Stimulated activated naive CD8-positive, alpha-beta T cell treated with anti-CD3 and anti-CD28 coated beads, Interleukin-15, Interleukin-2, amounts not matched to agents 100 ng/mL and 50 ng/mL, for 24 hours (primary cell): ENCODE data around the gene DSCAML1.

Source experiments
- H3K27ac Mint-ChIP-seq: one replicate; pipeline ENCODE4 v1.8.0; 2021; ENCODE audit warnings: mild to moderate bottlenecking, mixed read lengths
- H3K27me3 Mint-ChIP-seq: one replicate; pipeline ENCODE4 v1.8.0; 2021; ENCODE audit warnings: mixed read lengths
- H3K36me3 Mint-ChIP-seq: one replicate; pipeline ENCODE4 v1.8.0; 2021; ENCODE audit warnings: low read depth, mixed read lengths
- H3K4me1 Mint-ChIP-seq: one replicate; pipeline ENCODE4 v1.8.0; 2021; ENCODE audit warnings: low read depth, mixed read lengths
- H3K4me3 Mint-ChIP-seq: one replicate; pipeline ENCODE4 v1.8.0; 2021; ENCODE audit warnings: mild to moderate bottlenecking, mixed read lengths
- H3K9me3 Mint-ChIP-seq: one replicate; pipeline ENCODE4 v1.8.0; 2021; ENCODE audit warnings: mixed read lengths

DSCAML1 gene

GRCh38 chr11:117586392-117586791, 210.6 kb downstream of the DSCAML1 start:
- no peaks in the 10 kb centered on the region for H3K9me3 Mint-ChIP-seq
- no peak overlapping the region for H3K27ac Mint-ChIP-seq
- H3K4me1 Mint-ChIP-seq = no peaks in the 10 kb centered on the region
- H3K27me3 Mint-ChIP-seq = no peaks in the 10 kb centered on the region
- H3K4me3 Mint-ChIP-seq = no peak overlapping the region
- no peaks in the 10 kb centered on the region for H3K36me3 Mint-ChIP-seq

GRCh38 chr11:117585631-117586030, 211.4 kb downstream of the DSCAML1 start:
- Mint-ChIP-seq H3K27me3 (no peaks in the 10 kb centered on the region), H3K4me3 (no peak overlapping the region), H3K9me3 (no peaks in the 10 kb centered on the region), H3K36me3 (no peaks in the 10 kb centered on the region), H3K4me1 (no peaks in the 10 kb centered on the region), H3K27ac (no peak overlapping the region)

- Mint-ChIP-seq H3K4me3 (no peak overlapping the region), H3K36me3 (no peaks in the 10 kb centered on the region), H3K27ac (no peak overlapping the region), H3K27me3 (no peaks in the 10 kb centered on the region), H3K4me1 (no peaks in the 10 kb centered on the region), H3K9me3 (no peaks in the 10 kb centered on the region)
These were observed 212.8 kb downstream of the DSCAML1 start for GRCh38 chr11:117584056-117584830.

GRCh38 chr11:117583063-117583801, 213.8 kb downstream of the DSCAML1 start:
- Mint-ChIP-seq H3K4me3 (no peak overlapping the region), H3K9me3 (no peaks in the 10 kb centered on the region), H3K4me1 (no peaks in the 10 kb centered on the region), H3K27ac (no peak overlapping the region), H3K36me3 (no peaks in the 10 kb centered on the region), H3K27me3 (no peaks in the 10 kb centered on the region)

- Mint-ChIP-seq H3K27ac (no peak overlapping the region), H3K27me3 (no peaks in the 10 kb centered on the region), H3K9me3 (no peaks in the 10 kb centered on the region), H3K4me3 (no peak overlapping the region), H3K36me3 (no peaks in the 10 kb centered on the region), H3K4me1 (no peaks in the 10 kb centered on the region)
These were observed 214.6 kb downstream of the DSCAML1 start for GRCh38 chr11:117582433-117582832.

- no peaks in the 10 kb centered on the region for H3K9me3 Mint-ChIP-seq
- H3K27me3 Mint-ChIP-seq = no peaks in the 10 kb centered on the region
- H3K27ac Mint-ChIP-seq = no peak overlapping the region
- no peaks in the 10 kb centered on the region for H3K4me1 Mint-ChIP-seq
- no peaks in the 10 kb centered on the region for H3K36me3 Mint-ChIP-seq
- H3K4me3 Mint-ChIP-seq = no peak overlapping the region
These were observed 216.2 kb downstream of the DSCAML1 start for GRCh38 chr11:117580866-117581265.

- no peak overlapping the region for H3K4me3 Mint-ChIP-seq
- no peak overlapping the region for H3K27ac Mint-ChIP-seq
- H3K36me3 Mint-ChIP-seq = no peaks in the 10 kb centered on the region
- H3K4me1 Mint-ChIP-seq = no peaks in the 10 kb centered on the region
- H3K9me3 Mint-ChIP-seq = no peaks in the 10 kb centered on the region
- H3K27me3 Mint-ChIP-seq = no peaks in the 10 kb centered on the region
These were observed 217.9 kb downstream of the DSCAML1 start for GRCh38 chr11:117579161-117579560.

GRCh38 chr11:117575856-117576255, 221.2 kb downstream of the DSCAML1 start:
- Mint-ChIP-seq H3K9me3 (no peaks in the 10 kb centered on the region), H3K27ac (no peak overlapping the region), H3K27me3 (no peaks in the 10 kb centered on the region)

GRCh38 chr11:117574551-117574950, 222.5 kb downstream of the DSCAML1 start:
- Mint-ChIP-seq H3K27me3 (no peaks in the 10 kb centered on the region), H3K9me3 (no peaks in the 10 kb centered on the region), H3K27ac (no peak overlapping the region), H3K4me3 (no peak overlapping the region), H3K36me3 (no peaks in the 10 kb centered on the region), H3K4me1 (no peaks in the 10 kb centered on the region)

More at GRCh38 chr11:117575856-117576255, 221.2 kb downstream of the DSCAML1 start:
- Mint-ChIP-seq H3K4me3 (no peak overlapping the region), H3K4me1 (no peaks in the 10 kb centered on the region), H3K36me3 (no peaks in the 10 kb centered on the region)

- Mint-ChIP-seq H3K27ac (no peak overlapping the region), H3K4me1 (no peaks in the 10 kb centered on the region), H3K4me3 (no peak overlapping the region), H3K9me3 (no peaks in the 10 kb centered on the region), H3K27me3 (no peaks in the 10 kb centered on the region), H3K36me3 (no peaks in the 10 kb centered on the region)
These were observed 223.7 kb downstream of the DSCAML1 start for GRCh38 chr11:117573326-117573725.

- H3K9me3 Mint-ChIP-seq = no peaks in the 10 kb centered on the region
- no peak overlapping the region for H3K4me3 Mint-ChIP-seq
- H3K27ac Mint-ChIP-seq = no peak overlapping the region
- no peaks in the 10 kb centered on the region for H3K36me3 Mint-ChIP-seq
- no peaks in the 10 kb centered on the region for H3K4me1 Mint-ChIP-seq
- H3K27me3 Mint-ChIP-seq = no peaks in the 10 kb centered on the region
These were observed 224.3 kb downstream of the DSCAML1 start for GRCh38 chr11:117572671-117573070.

GRCh38 chr11:117572129-117572528, 224.9 kb downstream of the DSCAML1 start:
- no peak overlapping the region for H3K4me3 Mint-ChIP-seq
- no peaks in the 10 kb centered on the region for H3K27me3 Mint-ChIP-seq
- H3K27ac Mint-ChIP-seq = no peak overlapping the region
- no peaks in the 10 kb centered on the region for H3K36me3 Mint-ChIP-seq
- H3K4me1 Mint-ChIP-seq = no peaks in the 10 kb centered on the region
- no peaks in the 10 kb centered on the region for H3K9me3 Mint-ChIP-seq

GRCh38 chr11:117570701-117571100, 226.3 kb downstream of the DSCAML1 start:
- no peaks in the 10 kb centered on the region for H3K27me3 Mint-ChIP-seq
- H3K9me3 Mint-ChIP-seq = no peaks in the 10 kb centered on the region
- H3K36me3 Mint-ChIP-seq = no peaks in the 10 kb centered on the region
- H3K4me1 Mint-ChIP-seq = no peaks in the 10 kb centered on the region
- H3K4me3 Mint-ChIP-seq = no peak overlapping the region
- no peak overlapping the region for H3K27ac Mint-ChIP-seq

- Mint-ChIP-seq H3K36me3 (no peaks in the 10 kb centered on the region), H3K9me3 (no peaks in the 10 kb centered on the region), H3K27me3 (no peaks in the 10 kb centered on the region), H3K27ac (no peak overlapping the region), H3K4me1 (no peaks in the 10 kb centered on the region), H3K4me3 (no peak overlapping the region)
These were observed 227.1 kb downstream of the DSCAML1 start for GRCh38 chr11:117569911-117570310.

- Mint-ChIP-seq H3K9me3 (no peaks in the 10 kb centered on the region), H3K27me3 (no peaks in the 10 kb centered on the region), H3K4me3 (no peak overlapping the region), H3K36me3 (no peaks in the 10 kb centered on the region), H3K27ac (no peak overlapping the region), H3K4me1 (no peaks in the 10 kb centered on the region)
These were observed 231.3 kb downstream of the DSCAML1 start for GRCh38 chr11:117565709-117566108.
